Neuronal stem cell (in vitro differentiated cells): ENCODE data around the gene FLOT2.
A peak's percentile ranks its signal among the peaks of the same experiment; 100 is the strongest.

Source experiments
- DNase-seq: peaks from one replicate; pipeline ENCODE4 v3.0.0-alpha.2; 2013; ENCODE audit warnings: low spot score
- H2AFZ ChIP-seq: one replicate; pipeline ENCODE4 v1.6.1; 2013; ENCODE audit warnings: mild to moderate bottlenecking, low read length, inconsistent platforms
- H2AK5ac ChIP-seq: 2 replicates; pipeline ENCODE4 v1.6.1; 2013; ENCODE audit warnings: low read depth, mild to moderate bottlenecking, inconsistent platforms, low read length, moderate library complexity, mixed read lengths
- H2BK120ac ChIP-seq: 2 replicates; pipeline ENCODE4 v1.6.1; 2013; ENCODE audit warnings: low read depth, mild to moderate bottlenecking, inconsistent platforms, low read length, moderate library complexity, mixed read lengths
- H2BK12ac ChIP-seq: one replicate; pipeline ENCODE4 v1.6.1; 2013; ENCODE audit warnings: low read length, inconsistent platforms
- H2BK15ac ChIP-seq: 2 replicates; pipeline ENCODE4 v1.6.1; 2013; ENCODE audit warnings: mild to moderate bottlenecking, low read length, inconsistent platforms, mixed read lengths
- H2BK5ac ChIP-seq: one replicate; pipeline ENCODE4 v1.6.1; 2013; ENCODE audit warnings: inconsistent platforms, mild to moderate bottlenecking, low read length, moderate library complexity
- H3K14ac ChIP-seq: one replicate; pipeline ENCODE4 v1.6.1; 2013; ENCODE audit warnings: low read length, inconsistent platforms
- H3K18ac ChIP-seq: 2 replicates; pipeline ENCODE4 v1.6.1; 2013; ENCODE audit warnings: low read length, inconsistent platforms
- H3K23ac ChIP-seq: 2 replicates; pipeline ENCODE4 v1.6.1; 2013; ENCODE audit warnings: low read depth, mild to moderate bottlenecking, mixed read lengths, low read length, inconsistent platforms; ENCODE audit not compliant: poor library complexity
- H3K27ac ChIP-seq: replicated peaks from 3 replicates; pipeline ENCODE4 v1.5.1; 2013; ENCODE audit warnings: low read length, inconsistent platforms
- H3K27me3 ChIP-seq, 3 experiments: 2 replicates each; pipeline ENCODE4 v1.6.1; 2013; ENCODE audit warnings: low read length in 3 of 3, mild to moderate bottlenecking in 2 of 3, inconsistent platforms in 1 of 3, low read depth in 1 of 3, mixed read lengths in 1 of 3, moderate library complexity in 1 of 3; ENCODE audit not compliant: control insufficient read depth in 3 of 3, insufficient read depth in 3 of 3
- H3K36me3 ChIP-seq, 2 donors: replicated peaks in 1 of 2; 2 replicates each; pipeline ENCODE4 v1.6.1; 2013; ENCODE audit warnings: low read length in 2 of 2; ENCODE audit not compliant: control insufficient read depth in 2 of 2, insufficient read depth in 2 of 2
- H3K4ac ChIP-seq: 2 replicates; pipeline ENCODE4 v1.6.1; 2013; ENCODE audit warnings: inconsistent platforms, mild to moderate bottlenecking, low read length, moderate library complexity
- H3K4me1 ChIP-seq, 2 donors: 1 replicate in 1 of 2; 2 replicates in 1 of 2; pipeline ENCODE4 v1.6.1; 2013; ENCODE audit warnings: low read length in 2 of 2, low read depth in 1 of 2; ENCODE audit not compliant: control insufficient read depth in 2 of 2, insufficient read depth in 1 of 2
- H3K4me2 ChIP-seq: one replicate; pipeline ENCODE4 v1.6.1; 2013; ENCODE audit warnings: mild to moderate bottlenecking, low read length, inconsistent platforms; ENCODE audit not compliant: insufficient read depth, poor library complexity, severe bottlenecking
- H3K4me3 ChIP-seq, 2 donors: 2 replicates each; pipeline ENCODE4 v1.5.1; 2013; ENCODE audit warnings: low read length in 2 of 2, mild to moderate bottlenecking in 2 of 2, inconsistent platforms in 1 of 2, moderate library complexity in 1 of 2
- H3K79me1 ChIP-seq: one replicate; pipeline ENCODE4 v1.6.1; 2013; ENCODE audit warnings: low read depth, mild to moderate bottlenecking, inconsistent platforms, low read length, moderate library complexity
- H3K9ac ChIP-seq: one replicate; pipeline ENCODE4 v1.6.1; 2013; ENCODE audit warnings: mild to moderate bottlenecking, low read depth, low read length, inconsistent platforms; ENCODE audit not compliant: poor library complexity
- H3K9me3 ChIP-seq, 2 donors: replicated peaks in 1 of 2; 2 replicates each; pipeline versions ENCODE3 to v1.6.1; 2013; ENCODE audit warnings: low read length in 2 of 2, mild to moderate bottlenecking in 2 of 2, inconsistent platforms in 1 of 2, low read depth in 1 of 2, mixed read lengths in 1 of 2, moderate library complexity in 1 of 2; ENCODE audit not compliant: control insufficient read depth in 2 of 2, insufficient read depth in 1 of 2
- H4K8ac ChIP-seq: one replicate; pipeline ENCODE4 v1.6.1; 2013; ENCODE audit warnings: low read depth, mild to moderate bottlenecking, inconsistent platforms, low read length, moderate library complexity
- H4K91ac ChIP-seq: one replicate; pipeline ENCODE4 v1.6.1; 2013; ENCODE audit warnings: low read length, low read depth, mild to moderate bottlenecking, inconsistent platforms; ENCODE audit not compliant: poor library complexity
- WGBS, 2 donors: extraction: QIAGEN DNeasy Blood & Tissue Kit; methylation state at CpG; one replicate each; pipeline ENCODE4 v1.1.7; 2013; ENCODE audit warnings: missing lambda C conversion rate in 2 of 2, mixed read lengths in 1 of 2; ENCODE audit not compliant: insufficient read length in 2 of 2, insufficient replicate concordance in 1 of 2; ENCODE audit errors: extremely low coverage in 2 of 2; 5-methylcytosine and 5-hydroxymethylcytosine counted together

Gene FLOT2

DNA sequence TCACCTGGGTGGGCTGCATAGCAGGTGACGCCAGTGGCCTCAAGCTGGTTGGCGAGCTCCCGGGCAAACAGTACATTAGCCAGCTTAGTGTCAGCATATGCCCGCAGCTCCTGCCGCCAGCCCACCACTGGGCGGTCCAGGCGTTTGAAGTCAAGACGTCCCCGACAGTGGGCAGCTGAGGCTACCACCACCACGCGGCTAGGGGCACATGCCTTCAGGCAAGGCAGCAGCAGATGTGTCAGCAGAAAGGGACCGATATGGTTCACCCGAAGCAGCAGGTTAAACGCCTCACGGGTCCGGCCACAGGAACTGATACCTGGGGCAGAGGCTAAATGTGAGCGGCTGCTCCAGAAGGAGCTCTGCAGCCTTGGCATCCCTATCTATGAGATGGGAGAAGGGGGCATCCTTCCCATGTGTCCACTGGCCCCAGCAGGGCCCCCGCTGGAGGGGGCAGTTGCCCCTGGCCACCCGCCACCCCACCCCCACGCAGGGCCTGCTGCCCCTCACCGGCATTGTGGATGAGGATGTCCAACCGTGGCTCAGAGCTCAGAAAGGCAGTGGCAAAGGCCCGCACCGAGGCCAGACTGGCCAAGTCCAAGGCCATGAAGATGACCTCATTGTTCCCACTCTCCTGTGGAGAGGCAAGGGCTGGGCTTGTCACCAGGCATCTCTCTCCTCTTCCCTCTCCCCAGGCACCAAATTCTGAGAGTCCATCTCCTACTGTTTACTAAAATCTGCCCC lies 3.6 kb upstream of the FLOT2 start:
- no peak overlapping the region for H3K23ac ChIP-seq
- DNase-seq, result no peak
- no peak overlapping the region for H2AFZ ChIP-seq
- H2AK5ac ChIP-seq, result peak overlapping the region; percentile 10
- H3K4me2 ChIP-seq, result no peak overlapping the region
- no peak overlapping the region for H2BK12ac ChIP-seq
- no peak overlapping the region for H3K4ac ChIP-seq
- H3K9ac ChIP-seq, result peak overlapping the region; percentile 2
- no peak overlapping the region for H3K14ac ChIP-seq
- peak overlapping the region in 1 of 2 donors; percentile 72 for H3K4me3 ChIP-seq
- H2BK15ac ChIP-seq, result no peak overlapping the region
- H3K9me3 ChIP-seq, result no peaks in the 10 kb centered on the region
- no peaks in the 10 kb centered on the region for H3K79me1 ChIP-seq
- H3K27ac ChIP-seq, result no peak overlapping the region
- peaks cover 4 to 8% of the 10 kb centered on the region in 2 donors for H3K4me1 ChIP-seq
- H4K91ac ChIP-seq, result no peak overlapping the region
- H2BK120ac ChIP-seq, result no peak overlapping the region
- no peak overlapping the region for H2BK5ac ChIP-seq
- no CpG with 5 or more reads among the region's 24 CpGs for WGBS, 2 donors
- no peaks in the 10 kb centered on the region for H3K27me3 ChIP-seq
- no peak overlapping the region for H3K18ac ChIP-seq
- H4K8ac ChIP-seq, result no peak overlapping the region
- H3K36me3 ChIP-seq, result peaks cover 2 to 43% of the 10 kb centered on the region in 2 donors

DNA sequence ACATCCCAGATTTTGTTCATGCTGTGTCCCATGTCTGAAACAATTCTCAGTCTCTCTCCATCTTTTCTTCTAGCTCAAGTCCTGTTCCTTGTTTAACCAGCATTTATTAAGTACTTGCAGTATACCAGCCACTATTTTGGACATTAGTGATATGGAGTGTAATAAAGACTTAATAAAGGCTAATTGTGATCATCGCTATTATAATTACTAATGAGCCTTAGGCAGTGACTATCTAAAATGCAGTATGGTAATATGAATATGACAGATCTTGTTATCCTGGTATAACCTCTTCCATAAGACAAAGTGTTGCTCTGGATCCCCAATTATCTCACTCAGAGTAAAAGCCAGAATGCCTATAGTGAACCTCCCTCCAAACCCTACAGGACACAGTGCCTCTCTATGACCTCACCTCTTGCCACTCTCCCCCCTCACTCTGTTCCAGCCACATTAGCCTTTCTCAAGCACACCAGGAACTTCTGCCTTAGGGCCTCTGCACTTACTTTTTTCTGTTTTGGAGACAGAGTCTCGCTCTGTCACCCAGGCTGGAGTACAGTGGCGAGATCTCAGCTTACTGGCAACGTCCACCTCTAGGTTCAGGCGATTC lies 1.8 kb upstream of the FLOT2 start:
- H2AFZ ChIP-seq, result no peak overlapping the region
- no peak overlapping the region for H3K4me2 ChIP-seq
- no CpG with 5 or more reads among the region's 5 CpGs for WGBS, 2 donors
- no peak for DNase-seq
- H3K4ac ChIP-seq, result no peak overlapping the region
- H2BK12ac ChIP-seq, result no peak overlapping the region
- H3K79me1 ChIP-seq, result no peaks in the 10 kb centered on the region
- peaks cover 0 to 33% of the 10 kb centered on the region in 2 donors for H3K36me3 ChIP-seq
- H4K91ac ChIP-seq, result no peak overlapping the region
- no peak overlapping the region for H2AK5ac ChIP-seq
- no peak overlapping the region for H2BK15ac ChIP-seq
- no peak overlapping the region for H3K14ac ChIP-seq
- no peaks in the 10 kb centered on the region for H3K9me3 ChIP-seq
- H3K4me3 ChIP-seq, result no peak overlapping the region
- H3K27ac ChIP-seq, result no peak overlapping the region
- H3K23ac ChIP-seq, result no peak overlapping the region
- H3K27me3 ChIP-seq, result no peaks in the 10 kb centered on the region
- H2BK120ac ChIP-seq, result no peak overlapping the region
- no peak overlapping the region for H3K9ac ChIP-seq
- no peak overlapping the region for H3K18ac ChIP-seq
- no peak overlapping the region for H4K8ac ChIP-seq
- peaks cover 8 to 12% of the 10 kb centered on the region in 2 donors for H3K4me1 ChIP-seq
- H2BK5ac ChIP-seq, result no peak overlapping the region

DNA sequence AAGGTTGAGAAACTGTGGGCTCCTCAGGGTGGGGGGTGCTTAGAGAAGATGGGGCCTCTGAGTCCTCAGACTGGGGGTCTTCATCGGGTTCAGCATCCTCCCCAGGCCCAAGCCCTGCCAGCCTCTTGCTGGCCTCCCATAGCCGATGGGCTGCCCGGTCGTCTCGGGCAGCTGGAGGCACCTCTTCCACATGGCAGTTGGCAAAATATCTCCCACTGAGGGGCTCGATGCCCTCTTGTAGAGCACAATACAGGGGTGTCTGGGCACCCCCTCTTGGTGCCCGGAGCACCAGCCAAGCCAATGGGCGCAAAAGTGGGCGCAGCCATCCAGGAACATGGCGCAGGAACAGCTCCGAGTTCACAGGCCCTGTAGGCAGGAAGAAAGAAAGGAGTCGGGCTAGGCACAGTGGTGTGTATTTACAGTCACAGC lies 1.0 kb upstream of the FLOT2 start:
- H3K4me2 ChIP-seq, result no peak overlapping the region
- no peaks in the 10 kb centered on the region for H3K27me3 ChIP-seq
- H4K8ac ChIP-seq, result no peak overlapping the region
- no peak overlapping the region for H4K91ac ChIP-seq
- H3K27ac ChIP-seq, result no peak overlapping the region
- H2BK120ac ChIP-seq, result no peak overlapping the region
- no peaks in the 10 kb centered on the region for H3K9me3 ChIP-seq
- no peak overlapping the region for H3K18ac ChIP-seq
- no peak overlapping the region for H3K14ac ChIP-seq
- no peak overlapping the region for H2BK5ac ChIP-seq
- H3K4me3 ChIP-seq, result no peak overlapping the region
- H3K36me3 ChIP-seq, result peaks cover 0 to 33% of the 10 kb centered on the region in 2 donors
- H2AFZ ChIP-seq, result no peak overlapping the region
- WGBS, 2 donors, result no CpG with 5 or more reads among the region's 12 CpGs
- no peak for DNase-seq
- H2BK15ac ChIP-seq, result no peak overlapping the region
- H2AK5ac ChIP-seq, result no peak overlapping the region
- H2BK12ac ChIP-seq, result no peak overlapping the region
- peaks cover 8 to 12% of the 10 kb centered on the region in 2 donors for H3K4me1 ChIP-seq
- no peaks in the 10 kb centered on the region for H3K79me1 ChIP-seq
- no peak overlapping the region for H3K4ac ChIP-seq
- no peak overlapping the region for H3K23ac ChIP-seq
- no peak overlapping the region for H3K9ac ChIP-seq

DNA sequence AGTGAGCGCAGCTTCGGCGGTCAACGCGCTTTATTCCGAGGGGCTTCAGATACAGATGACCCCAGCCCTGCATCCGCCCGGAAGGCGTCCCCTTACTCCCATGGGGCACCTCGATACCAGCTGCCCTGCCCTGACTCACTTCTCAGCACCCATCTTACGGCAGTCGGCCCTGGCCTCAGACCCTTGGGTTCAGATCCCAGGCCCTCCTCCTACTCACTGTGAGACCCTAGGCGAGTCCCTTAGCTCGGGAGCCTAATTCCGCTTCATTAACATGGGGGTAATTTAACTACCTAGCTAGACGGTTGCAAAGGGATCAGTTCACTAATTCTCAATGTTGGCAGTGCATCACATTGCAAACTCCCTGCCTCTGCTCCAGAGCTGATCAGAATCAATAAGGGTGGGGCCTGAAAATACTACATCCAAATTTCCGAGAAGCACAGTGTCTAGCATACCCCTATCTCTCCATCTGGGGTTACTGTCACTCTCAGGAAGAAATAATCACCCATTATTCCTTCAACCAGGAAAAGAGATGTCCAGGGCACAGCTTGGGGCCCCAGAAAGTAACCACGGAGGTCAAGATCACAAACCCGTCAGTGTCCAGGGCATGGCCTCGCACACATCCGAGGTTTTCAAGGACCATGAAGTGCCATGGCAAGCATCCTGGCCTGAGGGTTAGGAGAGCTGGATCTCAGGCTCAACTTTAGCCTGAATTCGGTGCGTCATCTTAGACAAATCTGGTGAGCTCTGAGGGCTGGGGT lies 415 bp upstream of the FLOT2 start:
- no peak overlapping the region for H3K14ac ChIP-seq
- peaks cover 7 to 12% of the 10 kb centered on the region in 2 donors for H3K4me1 ChIP-seq
- H2BK12ac ChIP-seq, result no peak overlapping the region
- no peak overlapping the region for H4K8ac ChIP-seq
- H2AFZ ChIP-seq, result peak overlapping the region; percentile 91
- H2BK5ac ChIP-seq, result no peak overlapping the region
- peaks cover under 1% of the 10 kb centered on the region for H3K79me1 ChIP-seq
- H2BK120ac ChIP-seq, result no peak overlapping the region
- peak overlapping the region; percentile 47 to 69 for H3K4me3 ChIP-seq
- no peak overlapping the region for H2BK15ac ChIP-seq
- peak overlapping the region; percentile 15 for H3K27ac ChIP-seq
- no peak overlapping the region for H4K91ac ChIP-seq
- H3K27me3 ChIP-seq, result no peaks in the 10 kb centered on the region
- H2AK5ac ChIP-seq, result no peak overlapping the region
- H3K36me3 ChIP-seq, result peaks cover 0 to 37% of the 10 kb centered on the region in 2 donors
- peak; percentile 27 for DNase-seq
- H3K9me3 ChIP-seq, result no peaks in the 10 kb centered on the region
- WGBS, 2 donors, result no CpG with 5 or more reads among the region's 23 CpGs
- H3K4me2 ChIP-seq, result peak overlapping the region; percentile 52
- H3K4ac ChIP-seq, result no peak overlapping the region
- H3K9ac ChIP-seq, result no peak overlapping the region
- no peak overlapping the region for H3K23ac ChIP-seq
- peak overlapping the region; percentile 90 for H3K18ac ChIP-seq
